Thyroid gland (tissue), 4 donors: ENCODE results near the gene PPARG. TPM values are rescaled to one million over a fixed set of nuclear protein-coding genes. Genes with fewer than 3 reads are reported as not detected.
"Not testable (repeated sequence)": the region's sequence is repeated elsewhere in the genome, so short reads cannot be mapped to it uniquely, and the experiment has no call there.

Source experiments
- DNase-seq, 2 donors: peaks; one replicate each; pipeline ENCODE4 v3.0.0-alpha.2; 2019
- H3K27ac ChIP-seq, 3 donors: fragments of 200-600 bp; sonication (generic); 1 replicate in 2 of 3; 2 replicates in 1 of 3; pipeline ENCODE4 v1.5.1; 2016 to 2019; ENCODE audit warnings: mild to moderate bottlenecking in 1 of 3, moderate library complexity in 1 of 3
- H3K27me3 ChIP-seq: fragments of 200-600 bp; sonication (generic); one replicate; pipeline ENCODE4 v1.5.1; 2019
- H3K36me3 ChIP-seq, 2 donors: fragments of 200-600 bp; sonication (generic); one replicate each; pipeline ENCODE4 v1.5.1; 2016 to 2019
- H3K4me1 ChIP-seq, 2 donors: fragments of 200-600 bp; sonication (generic); one replicate each; pipeline ENCODE4 v1.5.1; 2017 to 2019
- H3K4me3 ChIP-seq, 3 donors: fragments of 200-600 bp; sonication (generic); replicated peaks in 1 of 3; 1 replicate in 2 of 3; 2 replicates in 1 of 3; pipeline ENCODE4 v1.5.1; 2016; ENCODE audit warnings: mild to moderate bottlenecking in 1 of 3
- H3K9me3 ChIP-seq: fragments of 200-600 bp; sonication (generic); one replicate; pipeline ENCODE4 v1.5.1; 2017
- POLR2A ChIP-seq, 2 donors: fragments of 450-650 bp; IDR thresholded peaks; one replicate each; pipeline ENCODE4 v1.6.1; 2017; ENCODE audit warnings: antibody characterized with exemption in 2 of 2, mild to moderate bottlenecking in 2 of 2, moderate library complexity in 1 of 2
- WGBS, 2 donors: methylation state at CpG; one replicate each; pipeline ENCODE4 v1.1.5; 2017; 5-methylcytosine and 5-hydroxymethylcytosine counted together
- intact Hi-C: fragments of 100-400 bp; cut with DNase I; formaldehyde crosslinking; loops from one replicate; pipeline ENCODE4 v1.15.1; 2023
- total RNA-seq, 4 donors: library from RNA; depleted of rRNA; stranded (reverse); fragments of >200 nt; gene quantifications; one replicate each; pipeline ENCODE4 v1.2.3, GENCODE V29; 2016
- TF ChIP-seq, protein P1 (sequence below), 6 experiments: fragments of 200-600 bp in 3 of 6; fragments of 450-650 bp in 3 of 6; sonication (generic) in 3 of 6; IDR thresholded peaks; one replicate each; pipeline ENCODE4 v1.5.1; 2016 to 2019; ENCODE audit warnings: antibody characterized with exemption in 6 of 6, mild to moderate bottlenecking in 2 of 6, inconsistent platforms in 1 of 6, moderate library complexity in 1 of 6

The PPARG gene
- total RNA-seq, 4 donors from 2014 or later = 20.0 to 27.3 (median 23.7) TPM

DNA sequence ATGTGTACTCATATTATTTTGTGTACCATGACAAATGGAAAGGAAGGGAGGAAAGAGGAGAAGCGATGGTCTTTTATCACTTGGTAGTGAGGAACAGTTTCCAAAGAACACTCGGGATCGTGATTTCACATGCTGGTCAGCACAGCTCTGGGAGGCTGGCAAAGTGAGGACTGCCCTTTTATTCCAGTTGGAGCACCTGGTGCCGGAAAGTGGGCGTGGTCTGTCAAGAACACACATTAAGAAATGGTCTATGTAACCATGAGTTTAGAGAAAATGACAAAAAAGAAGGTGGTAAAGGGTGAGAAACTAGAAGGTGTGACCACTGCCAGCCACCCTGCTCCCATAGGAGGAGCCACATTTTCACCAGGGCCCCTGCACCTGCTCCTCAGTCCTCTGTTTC is 188.4 kb downstream of the PPARG start:
- TF ChIP-seq, protein P1, sequence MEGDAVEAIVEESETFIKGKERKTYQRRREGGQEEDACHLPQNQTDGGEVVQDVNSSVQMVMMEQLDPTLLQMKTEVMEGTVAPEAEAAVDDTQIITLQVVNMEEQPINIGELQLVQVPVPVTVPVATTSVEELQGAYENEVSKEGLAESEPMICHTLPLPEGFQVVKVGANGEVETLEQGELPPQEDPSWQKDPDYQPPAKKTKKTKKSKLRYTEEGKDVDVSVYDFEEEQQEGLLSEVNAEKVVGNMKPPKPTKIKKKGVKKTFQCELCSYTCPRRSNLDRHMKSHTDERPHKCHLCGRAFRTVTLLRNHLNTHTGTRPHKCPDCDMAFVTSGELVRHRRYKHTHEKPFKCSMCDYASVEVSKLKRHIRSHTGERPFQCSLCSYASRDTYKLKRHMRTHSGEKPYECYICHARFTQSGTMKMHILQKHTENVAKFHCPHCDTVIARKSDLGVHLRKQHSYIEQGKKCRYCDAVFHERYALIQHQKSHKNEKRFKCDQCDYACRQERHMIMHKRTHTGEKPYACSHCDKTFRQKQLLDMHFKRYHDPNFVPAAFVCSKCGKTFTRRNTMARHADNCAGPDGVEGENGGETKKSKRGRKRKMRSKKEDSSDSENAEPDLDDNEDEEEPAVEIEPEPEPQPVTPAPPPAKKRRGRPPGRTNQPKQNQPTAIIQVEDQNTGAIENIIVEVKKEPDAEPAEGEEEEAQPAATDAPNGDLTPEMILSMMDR (IDR thresholded peaks at IDR 0.05) = no peak
- no peak for TF ChIP-seq POLR2A (IDR thresholded peaks at IDR 0.05)
- H3K9me3 ChIP-seq = no peaks in the 10 kb centered on the region
- intact Hi-C loops = no loop called here
- no peak overlapping the region for H3K4me3 ChIP-seq
- H3K27ac ChIP-seq = no peak overlapping the region
- no peaks in the 10 kb centered on the region for H3K36me3 ChIP-seq
- H3K27me3 ChIP-seq = no peaks in the 10 kb centered on the region
- DNase-seq = no peak
- H3K4me1 ChIP-seq = peaks cover 0 to 8% of the 10 kb centered on the region in 2 donors
- 94% methylated on average over 5 of the region's 5 CpGs for WGBS, 2 donors

DNA sequence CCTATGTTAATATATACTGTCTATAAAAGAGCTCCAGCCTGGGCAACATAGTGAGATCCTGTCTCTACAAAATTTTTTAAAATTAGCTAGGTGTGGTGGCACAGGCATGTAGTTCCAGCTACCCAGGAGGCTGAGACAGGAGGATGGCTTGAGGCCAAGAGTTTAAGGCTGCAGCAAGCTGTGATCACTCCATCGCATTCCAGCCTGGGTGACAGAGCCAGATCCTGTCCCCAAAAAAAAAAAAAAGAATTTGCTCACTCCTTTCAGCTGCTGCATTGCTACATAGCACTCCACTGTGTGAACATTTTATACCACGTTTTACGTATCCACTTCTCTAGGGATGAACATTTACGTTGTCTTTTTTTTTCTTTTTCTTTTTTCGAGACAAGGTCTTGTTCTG is 189.5 kb downstream of the PPARG start:
- H3K27ac ChIP-seq = no peak overlapping the region
- WGBS, 2 donors = 85% methylated on average over 5 of the region's 5 CpGs
- TF ChIP-seq POLR2A (IDR thresholded peaks at IDR 0.05) = no peak
- TF ChIP-seq, protein P1 (IDR thresholded peaks at IDR 0.05) = no peak
- DNase-seq = no peak
- no peaks in the 10 kb centered on the region for H3K36me3 ChIP-seq
- H3K4me1 ChIP-seq = peaks cover 0 to 9% of the 10 kb centered on the region in 2 donors
- no peaks in the 10 kb centered on the region for H3K9me3 ChIP-seq
- no peak overlapping the region for H3K4me3 ChIP-seq
- intact Hi-C loops = loop anchor here (2.0 kb wide), 1 partner anchor 340 kb away; no protein-coding TSS in a partner anchor
- no peaks in the 10 kb centered on the region for H3K27me3 ChIP-seq

DNA sequence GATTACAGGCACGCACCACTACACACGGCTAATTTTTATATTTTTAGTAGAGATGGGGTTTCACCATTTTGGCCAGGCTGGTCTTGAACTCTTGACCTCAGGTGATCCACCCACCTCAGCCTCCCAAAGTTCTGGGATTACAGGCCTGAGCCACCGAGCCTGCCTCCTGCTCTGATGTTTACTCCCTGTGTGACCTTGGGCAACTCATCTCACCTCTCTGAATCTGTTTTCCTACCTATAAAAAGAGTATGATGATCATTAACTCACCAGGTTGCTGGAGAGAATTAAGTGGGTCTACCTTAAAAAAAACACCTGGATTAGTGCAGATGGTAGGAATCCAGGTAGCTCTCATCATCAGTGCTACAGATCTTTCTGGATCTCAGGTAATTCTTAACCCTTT is 190.3 kb downstream of the PPARG start:
- H3K4me3 ChIP-seq, H3K9me3 ChIP-seq, DNase-seq, H3K27me3 ChIP-seq, H3K27ac ChIP-seq, H3K36me3 ChIP-seq: not testable (repeated sequence)
- H3K4me1 ChIP-seq = peaks cover 6 to 15% of the 10 kb centered on the region in 2 donors
- WGBS, 2 donors = 75 to 88% methylated on average over 3 of the region's 3 CpGs
- intact Hi-C loops = loop anchor here (2.0 kb wide), 1 partner anchor 340 kb away; no protein-coding TSS in a partner anchor

DNA sequence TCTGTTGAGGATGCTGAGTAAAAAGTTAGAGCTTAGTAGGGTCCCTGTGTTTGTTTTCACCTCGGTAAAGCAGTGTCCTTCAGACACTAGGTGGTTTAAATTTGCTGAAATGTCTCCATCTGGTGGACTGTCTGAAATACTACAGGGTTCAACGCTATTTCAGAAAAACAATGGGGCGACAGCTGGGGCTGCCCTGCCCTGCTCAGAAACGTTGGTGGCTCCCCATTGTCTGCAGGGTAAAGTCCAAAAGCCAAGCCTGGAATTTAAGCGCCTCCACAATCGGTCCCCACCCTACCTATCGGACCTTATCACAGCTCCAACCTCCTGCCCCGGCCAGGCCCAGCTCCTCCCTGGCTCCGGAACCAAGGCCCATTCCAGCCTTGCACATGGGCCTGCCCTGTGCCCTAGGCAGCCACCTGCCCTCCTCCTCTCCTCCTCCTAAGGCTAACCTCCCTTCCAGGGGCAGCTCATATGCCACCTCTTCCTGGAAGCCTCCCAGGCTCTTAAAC is 191.1 kb downstream of the PPARG start:
- intact Hi-C loops = loop anchor here (2.0 to 10.0 kb wide), 2 partner anchors 245 to 341 kb away; no protein-coding TSS in a partner anchor
- Histone ChIP-seq H3K9me3 (no peaks in the 10 kb centered on the region), H3K36me3 (no peaks in the 10 kb centered on the region), H3K4me1 (peaks cover 8 to 17% of the 10 kb centered on the region in 2 donors), H3K4me3 (no peak overlapping the region), H3K27me3 (no peaks in the 10 kb centered on the region), H3K27ac (no peak overlapping the region)
- no peak for TF ChIP-seq POLR2A (IDR thresholded peaks at IDR 0.05)
- TF ChIP-seq, protein P1 (IDR thresholded peaks at IDR 0.05) = peak; percentile 45 to 88 (median 74)
- WGBS, 2 donors = 23 to 24% methylated on average over 9 of the region's 9 CpGs
- no peak for DNase-seq

DNA sequence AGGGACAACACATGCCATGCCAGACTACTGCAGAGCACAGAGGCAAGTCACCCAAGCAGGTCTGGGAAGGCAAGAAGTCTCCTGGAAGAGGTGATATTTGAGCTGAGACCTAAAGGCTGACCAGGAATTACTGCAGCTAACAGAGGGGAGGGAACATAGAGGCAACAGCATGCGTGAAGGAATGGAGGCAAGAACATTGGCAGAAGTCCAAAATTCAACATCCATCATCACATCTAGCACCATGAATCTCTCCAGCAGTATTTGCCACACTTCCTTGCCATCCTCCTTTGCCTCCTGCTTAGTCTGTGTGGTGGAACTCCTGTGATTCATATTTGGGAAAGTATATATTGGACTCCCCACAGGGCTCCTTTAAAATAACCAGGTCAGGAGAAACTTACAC is 194.5 kb downstream of the PPARG start:
- intact Hi-C loops = loop anchor here (10.0 kb wide), 1 partner anchor 241 kb away; no protein-coding TSS in a partner anchor
- Histone ChIP-seq H3K4me3 (no peak overlapping the region), H3K27me3 (no peaks in the 10 kb centered on the region), H3K9me3 (no peaks in the 10 kb centered on the region), H3K36me3 (no peaks in the 10 kb centered on the region), H3K4me1 (peaks cover 13 to 16% of the 10 kb centered on the region in 2 donors), H3K27ac (peak overlapping the region in 2 of 3 donors; percentile 18 to 37)
- no peak for DNase-seq
- WGBS, 2 donors = 13 to 18% methylated on average over 1 of the region's 1 CpG
- no peak for TF ChIP-seq POLR2A (IDR thresholded peaks at IDR 0.05)
- TF ChIP-seq, protein P1 (IDR thresholded peaks at IDR 0.05) = no peak
